Thyroid gland (tissue), 4 donors: ENCODE data around the gene NOP56.

Experiments
- CTCF ChIP-seq, 6 experiments: fragments of 200-600 bp in 3 of 6; fragments of 450-650 bp in 3 of 6; sonication (generic) in 3 of 6; IDR thresholded peaks; one replicate each; pipeline ENCODE4 v1.5.1; 2016 to 2019; ENCODE audit warnings: antibody characterized with exemption in 6 of 6, mild to moderate bottlenecking in 2 of 6, inconsistent platforms in 1 of 6, moderate library complexity in 1 of 6
- POLR2A ChIP-seq, 2 donors: fragments of 450-650 bp; IDR thresholded peaks; one replicate each; pipeline ENCODE4 v1.6.1; 2017; ENCODE audit warnings: antibody characterized with exemption in 2 of 2, mild to moderate bottlenecking in 2 of 2, moderate library complexity in 1 of 2

DNA sequence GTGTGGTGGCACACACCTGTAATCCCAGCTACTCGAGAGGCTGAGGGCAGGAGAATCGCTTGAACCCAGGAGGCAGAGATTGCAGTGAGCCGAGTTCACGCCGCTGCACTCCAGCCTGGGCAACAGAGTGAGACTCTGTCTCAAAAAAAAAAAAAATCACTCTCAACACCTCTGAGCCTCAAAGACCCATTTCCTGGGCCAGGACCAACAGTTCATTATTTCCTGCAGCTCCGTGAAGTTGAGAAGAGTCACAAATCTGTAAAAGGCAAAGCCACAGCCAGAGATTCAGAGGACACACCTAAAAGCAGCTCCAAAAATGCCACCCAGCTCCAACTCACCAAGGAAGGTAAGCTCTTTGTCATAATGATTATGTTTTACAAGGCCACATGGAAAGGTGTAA, 15.2 kb upstream of the NOP56 start:
- TF ChIP-seq CTCF (IDR thresholded peaks at IDR 0.05), result no peak
- TF ChIP-seq POLR2A (IDR thresholded peaks at IDR 0.05), result no peak
